Esophagus squamous epithelium (tissue), 5 donors: ENCODE measurements around the gene CBX3. TPM values are rescaled to one million over a fixed set of nuclear protein-coding genes. Genes with fewer than 3 reads are reported as not detected.

ENCODE experiments used
- DNase-seq: peaks from one replicate; lab custom pipeline; 2025; lab: John Stamatoyannopoulos, UW
- H3K27ac ChIP-seq, 4 donors: fragments of 200-600 bp; sonication (generic); one replicate each; pipeline ENCODE4 v1.5.1; 2016 to 2019; ENCODE audit warnings: mild to moderate bottlenecking in 1 of 4
- H3K27me3 ChIP-seq, 4 donors: fragments of 200-600 bp; sonication (generic); 1 replicate in 3 of 4; 2 replicates in 1 of 4; pipeline versions ENCODE4 v1.5.1 to v1.6.0; 2017 to 2021; ENCODE audit warnings: antibody characterized with exemption in 1 of 4
- H3K36me3 ChIP-seq, 3 donors: fragments of 200-600 bp; sonication (generic); one replicate each; pipeline ENCODE4 v1.5.1; 2016 to 2019
- H3K4me1 ChIP-seq, 3 donors: fragments of 200-600 bp; sonication (generic); one replicate each; pipeline ENCODE4 v1.5.1; 2017 to 2019
- H3K4me3 ChIP-seq, 4 donors: fragments of 200-600 bp; sonication (generic); 1 replicate in 3 of 4; 2 replicates in 1 of 4; pipeline ENCODE4 v1.5.1; 2016 to 2019; ENCODE audit warnings: mild to moderate bottlenecking in 2 of 4, moderate library complexity in 1 of 4
- H3K9me3 ChIP-seq, 3 donors: fragments of 200-600 bp; sonication (generic); one replicate each; pipeline ENCODE4 v1.5.1; 2016 to 2019
- POLR2A ChIP-seq, 4 donors: fragments of 450-650 bp; IDR thresholded peaks; one replicate each; pipeline ENCODE4 v1.6.1; 2017; ENCODE audit warnings: antibody characterized with exemption in 4 of 4, mild to moderate bottlenecking in 4 of 4, moderate library complexity in 3 of 4
- WGBS, 2 donors: methylation state at CpG; one replicate each; pipeline ENCODE4 v1.1.5; 2018; 5-methylcytosine and 5-hydroxymethylcytosine counted together
- intact Hi-C: fragments of 100-400 bp; cut with DNase I; formaldehyde crosslinking; loops from one replicate; pipeline ENCODE4 v1.15.0; 2022
- total RNA-seq, 4 donors: library from RNA; depleted of rRNA; stranded (reverse); fragments of >200 nt; gene quantifications; one replicate each; pipeline ENCODE4 v1.1.0, GENCODE V29; 2016
- TF ChIP-seq, protein P1 (sequence below), 6 experiments: fragments of 450-650 bp in 4 of 6; fragments of 200-600 bp in 2 of 6; sonication (generic) in 2 of 6; IDR thresholded peaks; one replicate each; pipeline ENCODE4 v1.5.1; 2016 to 2019; ENCODE audit warnings: antibody characterized with exemption in 6 of 6, mild to moderate bottlenecking in 4 of 6, moderate library complexity in 4 of 6
- donor health status: DM: yes; HTN: yes; CAD: no.

Gene CBX3
- total RNA-seq, 4 donors from 2014 or later: 24.6 to 85.3 (median 74.2) TPM

- no peaks in the 10 kb centered on the region for H3K27me3 ChIP-seq
- no peak for TF ChIP-seq POLR2A (IDR thresholded peaks at IDR 0.05)
- TF ChIP-seq, protein P1, sequence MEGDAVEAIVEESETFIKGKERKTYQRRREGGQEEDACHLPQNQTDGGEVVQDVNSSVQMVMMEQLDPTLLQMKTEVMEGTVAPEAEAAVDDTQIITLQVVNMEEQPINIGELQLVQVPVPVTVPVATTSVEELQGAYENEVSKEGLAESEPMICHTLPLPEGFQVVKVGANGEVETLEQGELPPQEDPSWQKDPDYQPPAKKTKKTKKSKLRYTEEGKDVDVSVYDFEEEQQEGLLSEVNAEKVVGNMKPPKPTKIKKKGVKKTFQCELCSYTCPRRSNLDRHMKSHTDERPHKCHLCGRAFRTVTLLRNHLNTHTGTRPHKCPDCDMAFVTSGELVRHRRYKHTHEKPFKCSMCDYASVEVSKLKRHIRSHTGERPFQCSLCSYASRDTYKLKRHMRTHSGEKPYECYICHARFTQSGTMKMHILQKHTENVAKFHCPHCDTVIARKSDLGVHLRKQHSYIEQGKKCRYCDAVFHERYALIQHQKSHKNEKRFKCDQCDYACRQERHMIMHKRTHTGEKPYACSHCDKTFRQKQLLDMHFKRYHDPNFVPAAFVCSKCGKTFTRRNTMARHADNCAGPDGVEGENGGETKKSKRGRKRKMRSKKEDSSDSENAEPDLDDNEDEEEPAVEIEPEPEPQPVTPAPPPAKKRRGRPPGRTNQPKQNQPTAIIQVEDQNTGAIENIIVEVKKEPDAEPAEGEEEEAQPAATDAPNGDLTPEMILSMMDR (IDR thresholded peaks at IDR 0.05): no peak
- 69 to 73% methylated on average over 5 of the region's 5 CpGs for WGBS, 2 donors
- intact Hi-C loops: no loop called here
- H3K4me3 ChIP-seq: no peak overlapping the region
- H3K9me3 ChIP-seq: no peaks in the 10 kb centered on the region
- DNase-seq: no peak
- peaks cover 6 to 77% (median 28%) of the 10 kb centered on the region in 3 donors for H3K36me3 ChIP-seq
- H3K27ac ChIP-seq: no peak overlapping the region
- H3K4me1 ChIP-seq: peaks cover 0 to 36% (median 19%) of the 10 kb centered on the region in 3 donors
Observed at GRCh38 chr7:26208040-26208439, 6.5 kb downstream of the CBX3 start.

DNA sequence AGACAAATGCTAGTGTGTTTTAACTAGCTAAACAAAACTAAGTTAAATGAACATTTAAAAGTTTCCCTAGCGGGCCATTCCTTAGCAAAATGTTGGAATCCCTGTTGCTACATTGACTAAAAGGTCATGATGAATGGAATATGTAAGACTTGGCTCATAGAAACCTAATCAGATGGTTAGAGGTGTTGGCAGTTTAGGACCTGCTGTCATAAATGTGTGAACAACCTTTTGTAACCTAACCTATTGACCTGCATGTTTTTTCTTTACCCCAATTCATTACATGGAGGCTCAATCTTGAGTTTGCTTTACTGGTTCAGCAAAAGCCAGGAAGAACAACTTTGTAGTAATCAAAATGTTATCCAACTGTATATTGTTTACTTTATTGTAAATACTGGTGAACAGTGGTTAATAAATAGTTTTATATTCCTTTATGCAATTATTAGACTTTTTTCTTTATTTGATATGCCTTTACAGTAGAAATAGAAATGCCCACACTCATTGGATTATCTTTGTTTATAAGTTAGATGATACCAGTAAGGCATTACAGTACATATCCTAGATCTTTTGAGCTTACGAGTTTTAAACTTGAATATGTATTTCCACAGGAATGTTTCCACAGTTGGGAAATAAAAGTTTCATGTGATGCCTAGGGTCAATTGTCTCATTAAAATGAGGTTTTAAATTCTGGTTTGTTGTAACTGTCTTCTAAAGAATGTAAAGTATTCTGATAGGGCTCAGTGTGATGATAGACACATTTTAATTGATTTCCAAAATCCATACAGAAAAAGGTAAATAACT, 11.6 kb downstream of the CBX3 start:
- Histone ChIP-seq H3K9me3 (no peaks in the 10 kb centered on the region), H3K36me3 (peaks cover 0 to 53% (median 22%) of the 10 kb centered on the region in 3 donors), H3K27ac (no peak overlapping the region), H3K4me3 (no peak overlapping the region), H3K27me3 (no peaks in the 10 kb centered on the region), H3K4me1 (no peaks in the 10 kb centered on the region)
- TF ChIP-seq, protein P1 (IDR thresholded peaks at IDR 0.05): no peak
- no peak for TF ChIP-seq POLR2A (IDR thresholded peaks at IDR 0.05)
- WGBS, 2 donors: 87% methylated on average over 2 of the region's 2 CpGs
- intact Hi-C loops: no loop called here
- DNase-seq: no peak

GRCh38 chr7:26213807-26214515, 12.4 kb downstream of the CBX3 start:
- Histone ChIP-seq H3K27me3 (no peaks in the 10 kb centered on the region), H3K9me3 (no peaks in the 10 kb centered on the region), H3K4me3 (no peak overlapping the region), H3K36me3 (peaks cover 0 to 44% (median 13%) of the 10 kb centered on the region in 3 donors), H3K27ac (no peak overlapping the region), H3K4me1 (no peaks in the 10 kb centered on the region)
- DNase-seq: no peak
- intact Hi-C loops: no loop called here
- TF ChIP-seq, protein P1 (IDR thresholded peaks at IDR 0.05): no peak
- no peak for TF ChIP-seq POLR2A (IDR thresholded peaks at IDR 0.05)
- WGBS, 2 donors: 67 to 78% methylated on average over 5 of the region's 5 CpGs

- Histone ChIP-seq H3K9me3 (no peaks in the 10 kb centered on the region), H3K27me3 (no peaks in the 10 kb centered on the region), H3K4me3 (no peak overlapping the region), H3K36me3 (peaks cover 0 to 24% (median 0%) of the 10 kb centered on the region in 3 donors), H3K4me1 (no peaks in the 10 kb centered on the region), H3K27ac (no peak overlapping the region)
- WGBS, 2 donors: 53 to 57% methylated on average over 2 of the region's 2 CpGs
- intact Hi-C loops: no loop called here
- TF ChIP-seq POLR2A (IDR thresholded peaks at IDR 0.05): no peak
- TF ChIP-seq, protein P1 (IDR thresholded peaks at IDR 0.05): no peak
- no peak for DNase-seq
Observed at GRCh38 chr7:26216049-26216448, 14.5 kb downstream of the CBX3 start.

GRCh38 chr7:26224359-26224758, 22.8 kb downstream of the CBX3 start:
- H3K4me1 ChIP-seq: no peaks in the 10 kb centered on the region
- 77 to 80% methylated on average over 5 of the region's 5 CpGs for WGBS, 2 donors
- no peaks in the 10 kb centered on the region for H3K36me3 ChIP-seq
- peaks cover 0 to 17% (median 0%) of the 10 kb centered on the region in 4 donors for H3K27me3 ChIP-seq
- no peak overlapping the region for H3K4me3 ChIP-seq
- DNase-seq: no peak
- intact Hi-C loops: no loop called here
- H3K9me3 ChIP-seq: no peaks in the 10 kb centered on the region
- no peak overlapping the region for H3K27ac ChIP-seq
- TF ChIP-seq, protein P1 (IDR thresholded peaks at IDR 0.05): no peak
- TF ChIP-seq POLR2A (IDR thresholded peaks at IDR 0.05): no peak
